Ishikawa (cell line): ENCODE measurements around the gene C20orf202.

Experiments
- CEBPB ChIP-seq: IDR thresholded peaks from 2 replicates; pipeline ENCODE4 v1.6.1; 2012
- CREB1 ChIP-seq: IDR thresholded peaks from 2 replicates; pipeline ENCODE4 v1.6.1; 2012; ENCODE audit warnings: low read depth
- EGR1 ChIP-seq: IDR thresholded peaks from 2 replicates; pipeline ENCODE4 v1.6.1; 2012
- EP300 ChIP-seq: IDR thresholded peaks from 2 replicates; pipeline ENCODE4 v1.6.1; 2012; ENCODE audit warnings: borderline replicate concordance
- FOXM1 ChIP-seq: IDR thresholded peaks from 2 replicates; pipeline ENCODE4 v1.6.1; 2012; ENCODE audit warnings: low read depth, borderline replicate concordance
- NFIC ChIP-seq: IDR thresholded peaks from 2 replicates; pipeline ENCODE4 v1.6.1; 2012
- RAD21 ChIP-seq: IDR thresholded peaks from 2 replicates; pipeline ENCODE4 v1.6.1; 2012; ENCODE audit warnings: low read depth
- TAF1 ChIP-seq: IDR thresholded peaks from 2 replicates; pipeline ENCODE4 v1.6.1; 2012; ENCODE audit warnings: low read depth, mild to moderate bottlenecking
- TCF12 ChIP-seq: IDR thresholded peaks from 2 replicates; pipeline ENCODE4 v1.6.1; 2012; ENCODE audit warnings: low read depth
- TEAD4 ChIP-seq: IDR thresholded peaks from 2 replicates; pipeline ENCODE4 v1.6.1; 2012
- YY1 ChIP-seq: IDR thresholded peaks from 2 replicates; pipeline ENCODE4 v1.6.1; 2012; ENCODE audit warnings: low read depth
- ZBTB7A ChIP-seq: IDR thresholded peaks from 2 replicates; pipeline ENCODE4 v1.6.1; 2012; ENCODE audit warnings: low read depth
- TF ChIP-seq, protein P1 (sequence below): IDR thresholded peaks from 2 replicates; pipeline ENCODE4 v1.6.1; 2012
- TF ChIP-seq, protein P2 (sequence below): IDR thresholded peaks from 2 replicates; pipeline ENCODE4 v1.6.1; 2012
- TF ChIP-seq, protein P3 (sequence below): IDR thresholded peaks from 2 replicates; pipeline ENCODE4 v1.6.1; 2012; ENCODE audit warnings: low read depth, mild to moderate bottlenecking

Gene C20orf202

DNA sequence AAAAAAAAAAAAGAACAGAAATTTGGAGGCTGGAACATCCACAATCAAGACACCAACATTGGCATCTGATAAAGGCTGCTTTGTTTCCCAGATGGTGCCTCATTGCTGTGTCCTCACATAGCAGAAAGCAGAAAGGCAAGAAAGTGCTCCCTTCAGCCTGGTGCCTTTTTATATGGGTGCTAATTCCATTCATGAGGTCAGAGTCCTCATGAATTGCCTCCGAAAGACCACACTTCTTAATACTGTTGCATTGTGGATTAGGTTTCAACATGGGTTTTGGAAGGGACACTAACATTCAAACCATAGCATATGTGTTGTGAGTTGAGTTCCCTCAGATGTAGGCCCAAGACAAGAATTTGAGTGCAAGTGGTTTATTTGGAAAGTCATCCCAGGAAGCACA lies 8.0 kb upstream of the C20orf202 start:
- TF ChIP-seq, protein P1, sequence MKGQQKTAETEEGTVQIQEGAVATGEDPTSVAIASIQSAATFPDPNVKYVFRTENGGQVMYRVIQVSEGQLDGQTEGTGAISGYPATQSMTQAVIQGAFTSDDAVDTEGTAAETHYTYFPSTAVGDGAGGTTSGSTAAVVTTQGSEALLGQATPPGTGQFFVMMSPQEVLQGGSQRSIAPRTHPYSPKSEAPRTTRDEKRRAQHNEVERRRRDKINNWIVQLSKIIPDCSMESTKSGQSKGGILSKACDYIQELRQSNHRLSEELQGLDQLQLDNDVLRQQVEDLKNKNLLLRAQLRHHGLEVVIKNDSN: no peak
- TF ChIP-seq, protein P2, sequence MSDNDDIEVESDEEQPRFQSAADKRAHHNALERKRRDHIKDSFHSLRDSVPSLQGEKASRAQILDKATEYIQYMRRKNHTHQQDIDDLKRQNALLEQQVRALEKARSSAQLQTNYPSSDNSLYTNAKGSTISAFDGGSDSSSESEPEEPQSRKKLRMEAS: no peak
- TF ChIP-seq TEAD4 (no peak), YY1 (no peak)

DNA sequence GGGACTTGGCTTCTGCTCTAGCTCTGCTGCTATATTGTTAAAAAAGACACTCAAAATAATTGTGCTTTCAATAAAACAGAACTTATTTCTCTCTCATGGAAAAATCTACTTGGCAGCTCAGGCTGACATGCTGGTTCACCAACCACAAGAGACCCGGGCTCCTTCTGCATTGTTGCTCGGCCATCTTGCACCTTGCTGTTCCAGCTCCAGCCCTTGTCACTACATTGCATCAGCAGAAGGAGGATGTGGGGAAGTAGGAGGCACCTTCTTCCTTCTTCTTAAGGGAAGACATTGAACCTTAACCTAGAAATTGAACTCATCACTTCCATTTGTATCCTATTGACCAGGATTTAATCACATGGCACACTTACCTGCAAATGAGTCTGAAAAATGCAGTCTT lies 6.6 kb upstream of the C20orf202 start:
- TF ChIP-seq TEAD4: no peak
- no peak for TF ChIP-seq CEBPB
- no peak for TF ChIP-seq EGR1
- no peak for TF ChIP-seq TCF12

DNA sequence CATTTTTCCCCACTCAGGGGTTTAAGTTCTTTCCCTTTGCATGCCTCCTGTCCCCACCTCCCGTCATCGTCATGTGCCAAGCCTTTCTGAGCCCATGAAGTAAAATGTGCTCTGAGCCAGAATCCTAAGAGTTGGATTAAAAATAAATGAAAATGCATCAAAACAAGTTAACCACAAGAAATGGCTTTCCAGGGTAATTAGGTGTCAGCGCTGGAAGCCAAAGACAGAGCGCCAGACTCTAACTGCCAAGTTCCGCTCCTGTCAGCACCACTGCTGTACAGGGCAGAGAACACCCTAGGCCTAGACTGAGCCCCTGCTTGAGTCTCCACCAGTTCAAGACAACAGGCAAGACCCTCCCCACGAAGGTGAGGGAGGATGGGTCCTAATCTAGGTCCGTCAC lies 5.5 kb upstream of the C20orf202 start:
- TF ChIP-seq, protein P2: no peak
- no peak for TF ChIP-seq TCF12
- TF ChIP-seq, protein P3, sequence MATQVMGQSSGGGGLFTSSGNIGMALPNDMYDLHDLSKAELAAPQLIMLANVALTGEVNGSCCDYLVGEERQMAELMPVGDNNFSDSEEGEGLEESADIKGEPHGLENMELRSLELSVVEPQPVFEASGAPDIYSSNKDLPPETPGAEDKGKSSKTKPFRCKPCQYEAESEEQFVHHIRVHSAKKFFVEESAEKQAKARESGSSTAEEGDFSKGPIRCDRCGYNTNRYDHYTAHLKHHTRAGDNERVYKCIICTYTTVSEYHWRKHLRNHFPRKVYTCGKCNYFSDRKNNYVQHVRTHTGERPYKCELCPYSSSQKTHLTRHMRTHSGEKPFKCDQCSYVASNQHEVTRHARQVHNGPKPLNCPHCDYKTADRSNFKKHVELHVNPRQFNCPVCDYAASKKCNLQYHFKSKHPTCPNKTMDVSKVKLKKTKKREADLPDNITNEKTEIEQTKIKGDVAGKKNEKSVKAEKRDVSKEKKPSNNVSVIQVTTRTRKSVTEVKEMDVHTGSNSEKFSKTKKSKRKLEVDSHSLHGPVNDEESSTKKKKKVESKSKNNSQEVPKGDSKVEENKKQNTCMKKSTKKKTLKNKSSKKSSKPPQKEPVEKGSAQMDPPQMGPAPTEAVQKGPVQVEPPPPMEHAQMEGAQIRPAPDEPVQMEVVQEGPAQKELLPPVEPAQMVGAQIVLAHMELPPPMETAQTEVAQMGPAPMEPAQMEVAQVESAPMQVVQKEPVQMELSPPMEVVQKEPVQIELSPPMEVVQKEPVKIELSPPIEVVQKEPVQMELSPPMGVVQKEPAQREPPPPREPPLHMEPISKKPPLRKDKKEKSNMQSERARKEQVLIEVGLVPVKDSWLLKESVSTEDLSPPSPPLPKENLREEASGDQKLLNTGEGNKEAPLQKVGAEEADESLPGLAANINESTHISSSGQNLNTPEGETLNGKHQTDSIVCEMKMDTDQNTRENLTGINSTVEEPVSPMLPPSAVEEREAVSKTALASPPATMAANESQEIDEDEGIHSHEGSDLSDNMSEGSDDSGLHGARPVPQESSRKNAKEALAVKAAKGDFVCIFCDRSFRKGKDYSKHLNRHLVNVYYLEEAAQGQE: no peak
- no peak for TF ChIP-seq FOXM1
- no peak for TF ChIP-seq EGR1
- TF ChIP-seq, protein P1: no peak
- TF ChIP-seq ZBTB7A: no peak
- TF ChIP-seq TAF1: no peak
- no peak for TF ChIP-seq CREB1
- TF ChIP-seq TEAD4: no peak

DNA sequence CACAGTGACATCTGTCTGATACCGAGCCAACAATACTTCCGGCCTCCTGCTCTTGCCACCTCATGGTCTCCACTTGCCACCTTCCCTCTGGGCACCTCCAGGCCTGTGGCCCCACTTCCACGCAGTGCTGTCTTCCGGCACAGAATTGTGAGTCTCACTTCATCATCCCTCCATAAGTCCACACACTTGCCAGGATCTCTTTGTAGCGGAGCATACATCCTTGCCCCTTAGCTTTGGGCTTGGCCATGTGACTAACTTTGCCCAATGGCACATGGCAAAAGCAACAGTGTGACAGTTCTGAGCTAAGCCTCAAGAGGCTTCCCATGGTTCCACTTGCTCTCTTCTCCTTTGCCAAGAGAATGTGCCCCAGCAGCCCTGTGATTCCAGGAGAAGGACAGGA lies 4.5 kb upstream of the C20orf202 start:
- no peak for TF ChIP-seq EP300
- no peak for TF ChIP-seq EGR1
- TF ChIP-seq TAF1: no peak
- no peak for TF ChIP-seq CEBPB
- TF ChIP-seq, protein P1: no peak
- TF ChIP-seq CREB1: no peak
- no peak for TF ChIP-seq NFIC
- TF ChIP-seq YY1: no peak
- no peak for TF ChIP-seq FOXM1
- no peak for TF ChIP-seq TEAD4
- TF ChIP-seq RAD21: no peak

DNA sequence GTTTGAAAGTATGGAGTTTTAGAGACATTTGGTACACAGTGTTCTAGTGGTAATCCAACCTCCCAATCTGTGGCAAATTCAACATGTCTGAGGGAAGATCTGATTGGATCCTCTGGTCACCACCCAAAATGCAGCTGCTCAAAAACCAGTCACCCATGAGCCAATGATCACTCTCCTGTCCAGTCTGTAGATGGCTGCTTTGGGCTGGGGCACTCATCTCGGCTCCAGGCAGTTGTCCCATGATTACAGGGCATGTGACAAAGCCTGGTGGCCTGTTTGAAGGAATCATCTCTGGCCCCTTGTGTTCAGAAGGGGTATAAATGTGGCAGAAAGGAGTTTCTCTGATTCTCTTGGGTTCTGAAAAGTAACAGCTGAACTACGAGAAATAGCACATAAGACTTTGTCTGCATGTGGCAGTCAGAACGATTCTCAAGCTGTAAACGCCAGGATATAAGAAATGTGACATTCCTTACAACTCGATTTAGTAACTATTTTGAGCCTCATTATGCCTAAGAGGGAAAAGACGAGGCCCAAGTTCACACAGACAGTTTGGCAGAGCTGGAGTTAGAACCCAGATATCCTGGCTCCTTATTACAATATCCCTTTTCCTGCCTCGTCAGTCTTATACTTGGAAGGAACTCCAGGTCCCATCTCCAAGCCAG lies 3.9 kb upstream of the C20orf202 start:
- TF ChIP-seq EGR1: no peak
- no peak for TF ChIP-seq FOXM1
- no peak for TF ChIP-seq TAF1
- no peak for TF ChIP-seq RAD21
- TF ChIP-seq YY1: no peak
- TF ChIP-seq NFIC: no peak
- TF ChIP-seq TCF12: no peak
- TF ChIP-seq TEAD4: no peak
- TF ChIP-seq, protein P1: no peak
- no peak for TF ChIP-seq EP300
- no peak for TF ChIP-seq CEBPB
- TF ChIP-seq ZBTB7A: no peak
- no peak for TF ChIP-seq CREB1
- TF ChIP-seq, protein P2: no peak
- TF ChIP-seq, protein P3: no peak

DNA sequence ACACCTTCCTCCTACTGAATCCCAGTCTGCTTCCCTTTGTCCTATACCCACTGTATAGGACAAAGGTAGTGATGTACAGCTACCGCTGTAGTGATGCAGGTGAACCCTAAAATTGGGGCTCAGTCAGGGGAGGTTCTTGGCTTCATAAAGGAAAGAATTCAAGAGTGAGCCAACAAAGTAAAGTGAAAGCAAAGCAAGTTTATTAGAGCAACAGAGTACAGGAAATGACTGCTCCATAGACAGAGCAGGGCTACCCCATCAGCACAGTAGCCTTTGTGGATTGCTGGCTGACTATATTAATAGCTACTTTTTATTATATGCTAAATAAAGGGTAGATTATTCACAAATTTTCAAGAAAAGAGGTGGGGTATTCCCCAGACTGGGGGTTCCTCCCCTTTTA lies 3.3 kb upstream of the C20orf202 start:
- TF ChIP-seq CEBPB (no peak), YY1 (no peak), EGR1 (no peak), ZBTB7A (no peak), EP300 (no peak), TEAD4 (no peak)
- TF ChIP-seq, protein P1: no peak
